Dendritic cell treated with granulocyte-macrophage colony-stimulating factor and Interleukin-4, amounts not matched to agents 40 ng/mL and 50 ng/mL, for 4 days (primary cell): ENCODE data around the gene NUDT16L1.
"Not testable (repeated sequence)": the region's sequence is repeated elsewhere in the genome, so short reads cannot be mapped to it uniquely, and the experiment has no call there.

Experiments
- H3K27ac Mint-ChIP-seq: one replicate; pipeline ENCODE4 v1.8.0; 2022; ENCODE audit warnings: mild to moderate bottlenecking, mixed read lengths
- H3K27me3 Mint-ChIP-seq: one replicate; pipeline ENCODE4 v1.8.0; 2022; ENCODE audit warnings: mild to moderate bottlenecking, mixed read lengths
- H3K36me3 Mint-ChIP-seq: one replicate; pipeline ENCODE4 v1.8.0; 2022; ENCODE audit warnings: low read depth, mixed read lengths
- H3K4me1 Mint-ChIP-seq: one replicate; pipeline ENCODE4 v1.8.0; 2022; ENCODE audit warnings: low read depth, mixed read lengths
- H3K4me3 Mint-ChIP-seq: one replicate; pipeline ENCODE4 v1.8.0; 2022; ENCODE audit warnings: mild to moderate bottlenecking, moderate library complexity, mixed read lengths
- H3K9me3 Mint-ChIP-seq: one replicate; pipeline ENCODE4 v1.8.0; 2022; ENCODE audit warnings: mixed read lengths
- intact Hi-C: fragments of 100-400 bp; cut with micrococcal nuclease; formaldehyde crosslinking; loops from one replicate; pipeline ENCODE4 v1.15.0; 2022

NUDT16L1 gene

GRCh38 chr16:4693296-4693955, at the start of gene NUDT16L1:
NUDT16L1 (plus strand) TSS chr16:4693562; CDS start chr16:4693727, 165 bp downstream.
- peaks cover 64% of the 10 kb centered on the region for H3K36me3 Mint-ChIP-seq
- peak within 1 kb of the TSS; percentile 82 for H3K4me3 Mint-ChIP-seq
- H3K27me3 Mint-ChIP-seq, result no peaks in the 10 kb centered on the region
- H3K4me1 Mint-ChIP-seq, result peaks cover 63% of the 10 kb centered on the region
- H3K27ac Mint-ChIP-seq, result peak within 1 kb of the TSS; percentile 86
- intact Hi-C loops, result loop anchor here (1.0 kb wide), 1 partner anchor 41 kb away; the partner anchor contains the start of genes ANKS3 and DNAAF8
- H3K9me3 Mint-ChIP-seq, result no peaks in the 10 kb centered on the region

- intact Hi-C loops, result no loop called here
These were observed 46.4 kb upstream of the NUDT16L1 start for GRCh38 chr16:4646773-4647643.

GRCh38 chr16:4647644-4647980, 45.8 kb upstream of the NUDT16L1 start:
- H3K9me3 Mint-ChIP-seq, result no peaks in the 10 kb centered on the region
- H3K36me3 Mint-ChIP-seq, result peaks cover 87% of the 10 kb centered on the region
- H3K4me3 Mint-ChIP-seq, result no peak overlapping the region
- peaks cover 44% of the 10 kb centered on the region for H3K4me1 Mint-ChIP-seq
- H3K27me3 Mint-ChIP-seq, result no peaks in the 10 kb centered on the region
- H3K27ac Mint-ChIP-seq, result no peak overlapping the region
- intact Hi-C loops, result no loop called here

More at GRCh38 chr16:4646773-4647643, 46.4 kb upstream of the NUDT16L1 start:
- peaks cover 81% of the 10 kb centered on the region for H3K36me3 Mint-ChIP-seq
- no peak overlapping the region for H3K4me3 Mint-ChIP-seq
- H3K9me3 Mint-ChIP-seq, result no peaks in the 10 kb centered on the region
- H3K27me3 Mint-ChIP-seq, result no peaks in the 10 kb centered on the region
- peaks cover 45% of the 10 kb centered on the region for H3K4me1 Mint-ChIP-seq
- no peak overlapping the region for H3K27ac Mint-ChIP-seq

GRCh38 chr16:4648917-4649316, 44.4 kb upstream of the NUDT16L1 start:
- intact Hi-C loops, result no loop called here
- H3K27me3 Mint-ChIP-seq, result no peaks in the 10 kb centered on the region
- no peaks in the 10 kb centered on the region for H3K9me3 Mint-ChIP-seq
- H3K4me3 Mint-ChIP-seq, result no peak overlapping the region
- peaks cover 44% of the 10 kb centered on the region for H3K4me1 Mint-ChIP-seq
- peak overlapping the region; percentile 57 for H3K27ac Mint-ChIP-seq
- H3K36me3 Mint-ChIP-seq, result peaks cover 95% of the 10 kb centered on the region

- H3K9me3 Mint-ChIP-seq, result no peaks in the 10 kb centered on the region
- peaks cover 44% of the 10 kb centered on the region for H3K4me1 Mint-ChIP-seq
- no peaks in the 10 kb centered on the region for H3K27me3 Mint-ChIP-seq
- peak overlapping the region; percentile 80 for H3K27ac Mint-ChIP-seq
- peaks cover 96% of the 10 kb centered on the region for H3K36me3 Mint-ChIP-seq
- intact Hi-C loops, result no loop called here
- no peak overlapping the region for H3K4me3 Mint-ChIP-seq
These were observed 43.5 kb upstream of the NUDT16L1 start for GRCh38 chr16:4649744-4650442.

- H3K27me3 Mint-ChIP-seq, H3K9me3 Mint-ChIP-seq, intact Hi-C loops, H3K4me3 Mint-ChIP-seq: not testable (repeated sequence)
- Mint-ChIP-seq H3K27ac (peak overlapping the region; percentile 80), H3K36me3 (peaks cover 96% of the 10 kb centered on the region), H3K4me1 (peaks cover 39% of the 10 kb centered on the region)
These were observed 42.8 kb upstream of the NUDT16L1 start for GRCh38 chr16:4650443-4651074.

GRCh38 chr16:4651827-4652226, 41.5 kb upstream of the NUDT16L1 start:
- peaks cover 35% of the 10 kb centered on the region for H3K4me1 Mint-ChIP-seq
- no peak overlapping the region for H3K27ac Mint-ChIP-seq
- no peaks in the 10 kb centered on the region for H3K27me3 Mint-ChIP-seq
- H3K9me3 Mint-ChIP-seq, result no peaks in the 10 kb centered on the region
- intact Hi-C loops, result no loop called here
- H3K4me3 Mint-ChIP-seq, result no peak overlapping the region
- peaks cover 96% of the 10 kb centered on the region for H3K36me3 Mint-ChIP-seq

- intact Hi-C loops, result no loop called here
- Mint-ChIP-seq H3K4me3 (no peak overlapping the region), H3K36me3 (peaks cover 96% of the 10 kb centered on the region), H3K9me3 (no peaks in the 10 kb centered on the region), H3K4me1 (peaks cover 30% of the 10 kb centered on the region), H3K27me3 (no peaks in the 10 kb centered on the region), H3K27ac (no peak overlapping the region)
These were observed 40.8 kb upstream of the NUDT16L1 start for GRCh38 chr16:4652561-4652960.

- no peaks in the 10 kb centered on the region for H3K9me3 Mint-ChIP-seq
- intact Hi-C loops, result no loop called here
- no peak overlapping the region for H3K27ac Mint-ChIP-seq
- no peak overlapping the region for H3K4me3 Mint-ChIP-seq
- H3K4me1 Mint-ChIP-seq, result peaks cover 30% of the 10 kb centered on the region
- peaks cover 100% of the 10 kb centered on the region for H3K36me3 Mint-ChIP-seq
- no peaks in the 10 kb centered on the region for H3K27me3 Mint-ChIP-seq
These were observed 39.1 kb upstream of the NUDT16L1 start for GRCh38 chr16:4654011-4654963.

- peaks cover 100% of the 10 kb centered on the region for H3K36me3 Mint-ChIP-seq
- intact Hi-C loops, result no loop called here
These were observed 38.3 kb upstream of the NUDT16L1 start for GRCh38 chr16:4654964-4655590.

GRCh38 chr16:4655801-4656200, 37.6 kb upstream of the NUDT16L1 start:
- H3K4me1 Mint-ChIP-seq, result peaks cover 30% of the 10 kb centered on the region
- H3K27ac Mint-ChIP-seq, result no peak overlapping the region
- no peak overlapping the region for H3K4me3 Mint-ChIP-seq
- intact Hi-C loops, result no loop called here
- peaks cover 100% of the 10 kb centered on the region for H3K36me3 Mint-ChIP-seq
- no peaks in the 10 kb centered on the region for H3K27me3 Mint-ChIP-seq
- H3K9me3 Mint-ChIP-seq, result no peaks in the 10 kb centered on the region

More at GRCh38 chr16:4654964-4655590, 38.3 kb upstream of the NUDT16L1 start:
- Mint-ChIP-seq H3K27me3 (no peaks in the 10 kb centered on the region), H3K4me3 (no peak overlapping the region), H3K4me1 (peaks cover 30% of the 10 kb centered on the region), H3K27ac (no peak overlapping the region), H3K9me3 (no peaks in the 10 kb centered on the region)

GRCh38 chr16:4656221-4656620, 37.1 kb upstream of the NUDT16L1 start:
- Mint-ChIP-seq H3K4me1 (peaks cover 31% of the 10 kb centered on the region), H3K4me3 (no peak overlapping the region), H3K27ac (no peak overlapping the region), H3K9me3 (no peaks in the 10 kb centered on the region), H3K36me3 (peaks cover 100% of the 10 kb centered on the region), H3K27me3 (no peaks in the 10 kb centered on the region)
- intact Hi-C loops, result no loop called here
